Measurements from ENCODE around the gene ABCC1.

DNA sequence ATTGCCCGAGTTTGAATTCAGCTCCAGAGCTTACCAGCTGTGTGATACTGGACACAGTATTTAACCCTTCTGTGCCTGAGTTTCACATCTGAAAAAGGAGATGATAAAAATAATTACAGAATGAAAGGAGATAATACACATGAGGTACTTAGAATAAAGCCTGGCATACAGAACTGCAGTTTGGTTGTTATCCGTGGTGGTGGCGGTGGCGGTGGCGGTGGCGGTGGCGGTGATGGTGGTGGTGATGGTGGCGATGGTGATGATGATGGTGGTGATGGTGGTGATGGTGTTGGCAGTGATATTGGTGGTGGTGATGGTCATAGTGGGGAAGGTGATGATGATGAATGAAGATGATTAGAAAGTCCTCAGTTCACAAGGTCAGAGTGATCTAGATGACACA lies 57.2 kb downstream of the ABCC1 start:
- TF ChIP-seq, protein P1, sequence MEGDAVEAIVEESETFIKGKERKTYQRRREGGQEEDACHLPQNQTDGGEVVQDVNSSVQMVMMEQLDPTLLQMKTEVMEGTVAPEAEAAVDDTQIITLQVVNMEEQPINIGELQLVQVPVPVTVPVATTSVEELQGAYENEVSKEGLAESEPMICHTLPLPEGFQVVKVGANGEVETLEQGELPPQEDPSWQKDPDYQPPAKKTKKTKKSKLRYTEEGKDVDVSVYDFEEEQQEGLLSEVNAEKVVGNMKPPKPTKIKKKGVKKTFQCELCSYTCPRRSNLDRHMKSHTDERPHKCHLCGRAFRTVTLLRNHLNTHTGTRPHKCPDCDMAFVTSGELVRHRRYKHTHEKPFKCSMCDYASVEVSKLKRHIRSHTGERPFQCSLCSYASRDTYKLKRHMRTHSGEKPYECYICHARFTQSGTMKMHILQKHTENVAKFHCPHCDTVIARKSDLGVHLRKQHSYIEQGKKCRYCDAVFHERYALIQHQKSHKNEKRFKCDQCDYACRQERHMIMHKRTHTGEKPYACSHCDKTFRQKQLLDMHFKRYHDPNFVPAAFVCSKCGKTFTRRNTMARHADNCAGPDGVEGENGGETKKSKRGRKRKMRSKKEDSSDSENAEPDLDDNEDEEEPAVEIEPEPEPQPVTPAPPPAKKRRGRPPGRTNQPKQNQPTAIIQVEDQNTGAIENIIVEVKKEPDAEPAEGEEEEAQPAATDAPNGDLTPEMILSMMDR (IDR thresholded peaks at IDR 0.05) = no peak
- TF ChIP-seq POLR2A (IDR thresholded peaks at IDR 0.05) = no peak

Data from adrenal gland (tissue), 5 donors.